SK-MEL-5 (cell line): Measurements from ENCODE around the gene RXYLT1. TPM values are rescaled to one million over a fixed set of nuclear protein-coding genes. Genes with fewer than 3 reads are reported as not detected.
"Not testable (repeated sequence)": the region's sequence is repeated elsewhere in the genome, so short reads cannot be mapped to it uniquely, and the experiment has no call there.

Experiments used
- DNase-seq: peaks from one replicate; pipeline ENCODE4 v3.0.0-alpha.2; 2016; ENCODE audit warnings: low read depth, low spot score
- in situ Hi-C: cut with HindIII; loops from 2 replicates; pipeline ENCODE4 v1.10.0; 2016; ENCODE audit warnings: low sequenced_read_pairs, high pct_unique_total_duplicates, low pct_unique_long_range_greater_than_20kb
- polyA plus RNA-seq, 2 experiments: library from polyadenylated mRNA; depleted of rRNA; stranded (reverse); fragments of >200 nt; gene quantifications; 2 replicates each; pipeline ENCODE4 v1.2.3, GENCODE V29; 2015
- total RNA-seq: library from RNA; depleted of rRNA; stranded (reverse); fragments of >200 nt; shearing (Covaris generic); gene quantifications from 2 replicates; pipeline ENCODE4 v1.2.3, GENCODE V29; 2014; rRNA removed

Gene RXYLT1, protein sequence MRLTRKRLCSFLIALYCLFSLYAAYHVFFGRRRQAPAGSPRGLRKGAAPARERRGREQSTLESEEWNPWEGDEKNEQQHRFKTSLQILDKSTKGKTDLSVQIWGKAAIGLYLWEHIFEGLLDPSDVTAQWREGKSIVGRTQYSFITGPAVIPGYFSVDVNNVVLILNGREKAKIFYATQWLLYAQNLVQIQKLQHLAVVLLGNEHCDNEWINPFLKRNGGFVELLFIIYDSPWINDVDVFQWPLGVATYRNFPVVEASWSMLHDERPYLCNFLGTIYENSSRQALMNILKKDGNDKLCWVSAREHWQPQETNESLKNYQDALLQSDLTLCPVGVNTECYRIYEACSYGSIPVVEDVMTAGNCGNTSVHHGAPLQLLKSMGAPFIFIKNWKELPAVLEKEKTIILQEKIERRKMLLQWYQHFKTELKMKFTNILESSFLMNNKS
- 80.3 and 88.5 TPM in 2 replicates for total RNA-seq
- 78.3 and 96.4 TPM in 2 replicates for polyA plus RNA-seq (2015; cell fraction: cytosol; rRNA removed)
- 86.3 and 97.4 TPM in 2 replicates for polyA plus RNA-seq (2015; cell fraction: nucleus; rRNA removed)

DNA sequence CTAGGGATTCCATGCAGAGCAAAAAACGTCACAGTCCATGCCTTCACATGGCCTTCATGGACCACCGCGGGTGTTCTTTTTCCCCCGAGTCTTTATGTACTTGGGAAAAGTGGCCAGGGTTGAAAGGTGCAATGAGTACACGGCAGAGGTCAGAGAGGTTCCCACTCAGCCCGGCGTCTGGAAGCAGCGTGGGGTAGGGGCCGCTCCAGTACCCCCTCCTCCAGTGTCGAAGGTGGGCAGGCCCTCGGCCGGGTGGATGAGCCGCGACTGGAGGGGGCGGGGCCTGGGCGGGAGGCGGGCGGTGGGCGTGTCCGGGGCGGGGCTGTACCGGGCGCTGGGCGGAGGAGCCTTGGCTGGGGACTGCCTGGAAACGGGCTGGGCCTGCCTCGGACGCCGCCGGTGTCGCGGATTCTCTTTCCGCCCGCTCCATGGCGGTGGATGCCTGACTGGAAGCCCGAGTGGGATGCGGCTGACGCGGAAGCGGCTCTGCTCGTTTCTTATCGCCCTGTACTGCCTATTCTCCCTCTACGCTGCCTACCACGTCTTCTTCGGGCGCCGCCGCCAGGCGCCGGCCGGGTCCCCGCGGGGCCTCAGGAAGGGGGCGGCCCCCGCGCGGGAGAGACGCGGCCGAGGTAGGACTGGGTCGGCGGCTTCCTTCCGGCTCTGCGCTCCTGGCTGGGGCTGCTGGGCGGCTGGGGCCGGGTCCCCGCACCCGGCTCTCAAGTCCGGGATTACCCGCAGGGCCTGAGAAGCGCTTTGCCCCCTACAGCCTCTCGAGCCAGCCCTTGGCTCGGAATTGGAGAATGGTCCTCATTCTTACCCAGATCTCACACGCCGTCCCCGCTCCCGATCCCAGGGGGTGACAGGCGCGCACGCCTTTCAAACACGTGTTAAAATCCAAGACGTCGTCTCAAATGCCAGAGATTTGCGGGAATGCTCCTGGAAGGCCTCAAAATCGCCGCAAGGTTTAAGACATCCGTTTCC is at the start of gene RXYLT1:
RXYLT1 (plus strand) TSS at position 412 of the 984 bp plus-strand sequence; CDS start at position 464, 52 bp downstream.
- in situ Hi-C loops = no loop called here
- DNase-seq = peak; percentile 82

DNA sequence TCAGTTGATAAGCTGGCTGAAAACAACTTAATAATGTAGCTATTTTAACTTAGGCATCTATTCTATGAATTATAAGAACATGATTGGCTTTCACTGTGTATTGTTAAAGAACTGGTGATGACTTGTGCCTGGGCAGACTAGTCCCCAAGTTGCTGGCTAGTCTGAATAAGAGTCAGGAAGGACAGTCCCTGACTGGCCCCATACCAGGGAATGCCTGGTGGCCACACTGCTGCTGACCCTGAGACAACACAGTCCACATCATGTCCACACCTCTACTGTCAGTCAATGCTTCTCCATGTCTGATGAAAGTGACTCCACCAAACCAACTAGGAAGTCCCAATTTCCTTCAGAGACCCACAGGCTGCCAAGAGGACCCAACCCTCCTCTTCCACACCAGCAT is 46.9 kb upstream of the RXYLT1 start:
- in situ Hi-C loops = not testable (repeated sequence)

DNA sequence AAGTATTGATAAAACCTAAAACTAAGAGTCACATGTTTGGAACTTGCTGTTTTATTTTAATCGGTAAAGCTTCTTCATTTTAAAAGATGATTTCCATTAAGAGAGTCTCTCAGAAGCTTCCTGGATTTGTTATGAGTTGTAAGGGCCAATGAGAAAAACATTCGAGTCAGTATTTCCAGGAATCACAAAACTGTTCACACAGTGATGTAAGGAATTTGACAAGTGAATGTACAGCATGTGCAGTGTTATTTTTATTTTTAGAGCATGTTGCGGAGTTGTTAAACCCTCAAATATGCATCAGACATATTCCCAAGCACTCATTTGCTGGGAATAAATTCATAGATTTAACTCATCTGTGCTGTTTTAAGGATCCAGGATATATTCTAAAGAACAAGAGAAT is 46.1 kb upstream of the RXYLT1 start:
- DNase-seq, in situ Hi-C loops: not testable (repeated sequence)

More for the DNA sequence above, 46.9 kb upstream of the RXYLT1 start:
- not testable (repeated sequence) for DNase-seq

DNA sequence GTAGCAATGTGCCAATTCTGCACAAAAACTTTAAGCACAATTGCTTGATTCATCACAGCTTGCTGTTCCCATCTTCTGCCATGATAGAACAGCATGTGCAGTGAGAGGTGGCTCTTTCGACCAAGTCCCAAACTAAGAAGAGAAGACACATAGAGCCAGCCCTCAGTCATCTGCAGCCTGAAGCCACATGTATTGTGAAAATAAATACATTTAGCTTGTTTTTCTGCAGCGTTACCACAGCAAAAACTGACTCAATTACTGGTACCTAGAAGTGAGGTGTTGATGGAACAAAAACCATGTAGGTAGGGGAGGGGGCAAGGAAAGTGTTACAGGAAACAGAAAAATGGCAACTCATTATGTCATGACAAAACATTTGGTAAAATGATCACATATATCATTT is 39.2 kb upstream of the RXYLT1 start:
- in situ Hi-C loops, DNase-seq: not testable (repeated sequence)

DNA sequence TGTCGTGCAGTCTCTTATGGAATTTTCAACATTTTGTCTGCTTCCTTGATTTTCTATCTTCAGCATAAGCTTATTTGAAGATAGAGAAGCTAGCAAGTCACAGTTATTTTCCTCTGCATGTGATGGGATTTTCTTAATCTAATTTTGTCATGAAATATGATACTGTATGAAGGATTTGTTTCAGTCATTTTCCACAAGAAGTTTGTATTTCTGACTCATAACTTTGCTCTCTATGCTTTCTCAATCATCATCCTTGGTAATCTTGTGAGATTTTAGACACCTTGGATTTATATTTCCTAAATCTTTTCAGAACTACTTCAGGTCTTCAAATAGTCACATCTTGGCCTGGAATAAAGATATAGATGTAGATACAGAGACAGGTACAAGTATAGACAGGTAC is 38.3 kb upstream of the RXYLT1 start:
- DNase-seq, in situ Hi-C loops: not testable (repeated sequence)

DNA sequence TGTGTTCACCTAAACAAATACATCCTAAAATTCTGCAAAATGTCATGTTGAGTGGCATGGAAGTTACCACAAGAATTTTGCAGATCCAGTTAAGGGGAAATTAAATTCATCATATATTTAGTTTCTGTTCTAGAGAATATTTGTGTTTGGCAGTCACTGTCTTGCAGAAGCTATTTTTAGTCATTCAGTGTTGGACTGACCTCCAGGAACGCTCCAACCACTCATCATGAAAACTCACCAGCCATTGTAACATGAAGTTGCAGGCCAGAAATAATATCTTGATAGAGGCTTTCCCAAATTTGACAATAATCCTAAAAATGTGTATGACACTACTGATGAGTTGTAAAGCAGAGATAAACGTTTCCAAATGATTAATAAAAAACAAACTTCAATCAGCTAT is 35.6 kb upstream of the RXYLT1 start:
- DNase-seq, in situ Hi-C loops: not testable (repeated sequence)

DNA sequence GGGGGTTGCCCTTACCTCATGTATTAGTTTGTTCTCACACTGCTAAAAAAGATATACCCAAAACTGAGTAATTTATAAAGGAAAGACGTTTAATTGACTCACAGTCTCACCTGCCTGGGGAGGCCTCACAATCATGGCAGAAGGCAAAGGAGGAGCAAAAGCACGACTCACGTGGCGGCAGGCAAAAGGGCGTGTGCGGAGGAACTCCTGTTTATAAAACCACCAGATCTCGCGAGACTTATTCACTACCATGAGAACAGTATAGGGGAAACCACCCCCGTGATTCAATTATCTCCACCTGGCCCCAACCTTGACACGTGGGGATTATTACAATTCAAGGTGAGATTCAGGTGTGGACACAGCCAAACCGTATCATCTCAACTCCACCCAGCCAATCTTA is 33.2 kb upstream of the RXYLT1 start:
- DNase-seq, in situ Hi-C loops: not testable (repeated sequence)

DNA sequence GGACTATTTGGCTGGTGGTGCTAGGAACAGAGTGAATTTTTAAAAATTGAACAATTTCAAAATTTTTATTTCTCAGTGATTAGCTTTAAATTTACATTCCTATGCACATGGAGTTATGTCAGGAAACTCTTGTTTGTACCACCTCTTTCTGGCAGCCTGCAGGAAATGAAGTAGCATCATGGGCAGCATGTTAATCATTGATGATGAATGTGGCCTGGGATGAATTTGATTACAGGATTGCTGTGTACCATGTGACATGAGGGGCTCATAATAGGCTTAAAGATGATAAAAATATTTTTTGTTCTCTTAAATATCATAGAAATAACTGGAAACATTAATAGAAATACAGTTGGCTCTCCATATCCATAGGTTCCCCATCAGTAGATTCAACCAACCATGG is 32.6 kb upstream of the RXYLT1 start:
- in situ Hi-C loops, DNase-seq: not testable (repeated sequence)

DNA sequence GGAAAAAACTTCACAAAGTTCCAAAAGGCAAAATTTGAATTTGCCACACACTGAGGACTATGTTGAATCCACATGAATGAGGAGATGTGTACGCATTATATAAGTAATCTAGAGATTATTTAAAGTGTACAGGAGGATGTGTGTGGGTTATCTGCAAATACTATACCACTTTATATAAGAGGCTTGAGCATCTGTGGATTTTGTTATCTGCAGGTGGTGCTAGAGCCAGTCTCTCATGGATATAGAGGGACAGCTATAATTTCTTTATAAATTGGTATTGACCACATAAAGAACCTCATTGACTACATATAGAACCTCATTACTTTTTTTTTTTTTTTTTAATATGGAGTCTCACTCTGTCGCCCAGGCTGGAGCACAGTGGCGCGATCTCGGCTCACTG is 32.2 kb upstream of the RXYLT1 start:
- in situ Hi-C loops = no loop called here
- no peak for DNase-seq

DNA sequence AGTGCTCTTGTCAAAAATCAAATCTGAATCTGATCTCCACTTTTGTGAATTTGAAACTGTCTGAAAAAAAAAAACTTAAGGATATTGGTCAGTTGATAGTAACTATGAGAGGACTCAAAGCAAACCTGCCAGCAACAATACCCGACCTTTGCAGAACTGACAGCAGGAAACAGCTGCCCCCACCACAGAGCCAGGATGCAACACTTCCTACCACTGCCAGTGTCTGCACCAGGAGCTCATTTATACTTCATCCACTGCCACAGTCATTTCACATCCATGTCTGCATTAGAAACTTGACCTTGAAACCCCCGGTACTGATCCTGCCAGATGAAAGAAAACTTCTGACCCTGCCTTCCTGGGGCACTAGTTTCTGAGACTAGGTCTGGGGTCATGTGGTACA is 27.4 kb upstream of the RXYLT1 start:
- no peak for DNase-seq
- in situ Hi-C loops = no loop called here

DNA sequence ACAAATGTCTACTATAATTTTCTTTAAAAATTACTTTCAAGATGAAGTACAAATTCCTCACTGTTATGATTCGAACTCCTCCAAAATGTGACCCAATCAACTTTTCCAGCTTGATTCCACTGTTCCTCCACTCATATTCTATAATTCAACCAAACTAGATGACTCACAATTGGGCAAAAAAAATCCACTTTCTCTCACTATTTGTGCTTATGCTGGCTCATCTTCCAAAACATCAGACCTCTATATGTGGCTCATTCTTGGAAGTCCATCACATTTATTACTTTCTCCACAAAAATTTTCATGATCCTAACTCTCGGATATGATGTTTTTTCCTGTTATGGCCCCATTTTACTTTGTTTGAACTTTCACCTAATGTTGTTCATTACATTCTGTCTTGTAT is 26.9 kb upstream of the RXYLT1 start:
- DNase-seq = no peak
- in situ Hi-C loops = no loop called here

DNA sequence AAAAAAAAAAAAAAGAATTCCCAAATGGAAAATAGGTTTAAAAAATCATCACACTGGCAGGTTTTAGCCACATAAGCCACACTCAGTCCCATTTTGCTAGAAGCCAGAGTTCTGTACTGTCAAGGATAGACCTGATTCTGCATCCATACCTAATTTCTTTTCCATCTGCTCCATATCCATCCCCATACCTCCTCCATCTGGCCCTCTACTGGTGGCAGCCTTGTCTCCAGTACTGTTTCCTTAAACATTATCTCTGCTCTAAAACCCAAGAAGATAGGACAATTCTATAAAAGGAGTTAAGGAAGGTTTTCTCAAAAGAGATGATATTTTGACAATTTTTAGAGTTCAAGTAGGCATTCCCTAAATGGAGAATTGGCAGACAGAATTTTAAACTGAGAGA is 26.0 kb upstream of the RXYLT1 start:
- peak; percentile 44 for DNase-seq
- in situ Hi-C loops = no loop called here

DNA sequence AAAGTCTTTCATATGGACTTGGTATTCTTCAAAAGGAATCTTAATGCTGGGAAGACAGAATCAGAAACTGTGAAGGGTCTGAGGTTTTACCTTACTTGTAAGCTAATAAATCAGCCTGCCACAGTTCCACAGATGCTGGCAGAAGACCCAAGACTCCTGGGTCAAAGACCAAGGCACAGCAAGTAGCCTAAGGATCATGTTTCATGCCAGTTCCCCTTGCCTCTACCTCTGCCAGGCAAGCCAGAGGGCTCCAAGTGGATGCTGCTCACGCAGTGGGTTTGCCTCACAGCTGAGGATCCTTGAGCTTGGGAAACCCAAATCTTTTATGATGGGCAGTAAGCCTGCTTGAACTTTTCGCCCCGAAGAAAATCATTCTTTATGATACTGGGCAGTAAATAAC is 15.2 kb upstream of the RXYLT1 start:
- in situ Hi-C loops = no loop called here
- DNase-seq = no peak

DNA sequence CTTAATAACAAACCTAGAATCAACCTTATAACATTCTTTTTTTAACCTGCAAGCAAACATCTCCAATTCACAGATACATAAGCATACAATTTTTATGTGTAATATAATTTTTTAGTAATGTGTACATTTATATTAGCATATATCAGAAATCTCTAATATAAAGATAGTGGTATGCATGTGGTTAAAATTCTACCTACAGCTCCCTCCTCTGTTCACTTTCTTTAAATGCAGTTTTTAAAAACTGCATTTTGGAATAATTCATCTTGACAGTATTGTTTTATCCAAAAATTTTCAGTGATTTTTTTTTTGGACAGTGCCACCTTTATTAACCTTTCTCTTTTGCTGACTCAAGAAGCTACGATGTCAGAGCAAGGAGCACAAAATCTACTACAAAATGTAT is 13.2 kb upstream of the RXYLT1 start:
- DNase-seq = peak; percentile 15

DNA sequence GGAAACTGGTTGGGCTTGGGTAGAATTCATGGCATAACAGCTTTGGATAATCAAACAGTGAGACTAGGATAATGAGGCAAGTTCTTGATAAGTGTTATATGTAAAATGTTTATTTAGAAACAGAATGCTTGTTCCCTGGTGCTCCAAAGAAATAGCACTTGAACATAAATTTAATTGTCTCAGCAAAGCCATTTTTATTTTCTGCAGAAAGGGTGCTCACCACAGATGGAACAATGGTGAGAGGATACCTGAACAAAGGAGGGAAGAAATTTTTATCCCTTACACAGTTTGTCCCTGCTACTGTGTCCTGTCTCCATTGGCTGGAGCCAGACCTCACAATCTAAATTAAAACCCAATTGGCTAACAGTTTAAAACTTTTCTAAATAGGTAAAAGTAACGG is 9.3 kb upstream of the RXYLT1 start:
- no peak for DNase-seq
- in situ Hi-C loops = no loop called here

More for the DNA sequence above, 13.2 kb upstream of the RXYLT1 start:
- in situ Hi-C loops = no loop called here

DNA sequence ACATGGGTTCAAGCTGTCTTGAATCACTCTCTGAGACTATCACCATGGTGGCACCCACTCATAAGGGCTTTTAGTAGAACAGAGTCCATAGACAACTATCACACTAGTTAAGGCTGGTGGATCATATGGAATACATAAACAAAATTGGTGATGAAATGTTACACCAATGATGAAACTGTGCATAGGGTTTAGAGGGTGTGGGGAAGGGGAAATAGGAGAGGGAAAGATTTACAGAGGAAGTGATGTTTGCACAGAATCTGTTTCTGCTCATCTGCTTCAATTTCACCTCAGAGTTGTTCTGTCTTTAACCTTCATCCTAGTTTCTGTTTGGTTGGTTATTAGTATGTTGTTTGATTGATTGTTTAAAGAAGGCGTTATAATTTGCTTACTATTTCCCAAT is 2.4 kb upstream of the RXYLT1 start:
- in situ Hi-C loops = no loop called here
- no peak for DNase-seq

DNA sequence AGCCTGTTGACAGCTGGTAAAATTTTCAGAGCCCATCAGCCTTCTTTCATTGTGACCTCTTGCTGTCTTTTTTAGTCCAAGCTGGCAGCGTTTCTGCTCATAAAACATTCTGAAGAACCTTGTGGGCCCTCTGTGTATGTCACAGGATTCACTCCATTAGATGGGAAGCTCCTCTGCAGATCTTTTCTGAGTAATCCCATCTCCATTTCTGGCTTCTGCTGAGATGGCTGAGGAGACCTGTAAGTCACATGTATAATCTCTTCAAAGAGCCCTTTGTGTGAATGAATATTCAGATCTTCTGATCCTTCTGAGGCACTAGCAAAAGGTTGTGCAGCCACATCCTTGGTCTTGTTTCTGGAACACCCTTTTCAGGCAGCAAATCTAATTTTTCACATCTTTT is 2.8 kb downstream of the RXYLT1 start:
- peak; percentile 88 for DNase-seq
- in situ Hi-C loops = no loop called here

DNA sequence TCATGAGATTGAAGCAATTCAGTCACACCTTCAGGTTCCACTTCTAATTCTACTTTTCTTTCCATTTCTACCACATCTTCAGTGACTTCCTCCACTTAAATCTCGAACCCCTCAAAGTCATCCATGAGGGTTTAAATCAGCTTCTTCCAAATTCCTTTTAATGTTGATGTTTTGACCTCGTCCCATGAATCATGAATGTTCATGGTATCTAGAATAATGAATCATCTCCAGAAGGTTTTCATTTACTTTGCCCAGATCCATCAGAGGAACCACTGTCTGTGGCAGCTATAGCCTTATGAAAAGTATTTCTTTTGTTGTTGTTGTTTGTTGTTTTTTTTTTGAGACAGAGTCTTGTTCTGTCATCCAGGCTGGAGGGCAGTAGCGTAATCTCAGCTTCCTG is 7.6 kb downstream of the RXYLT1 start:
- DNase-seq = no peak
- in situ Hi-C loops = no loop called here
